Left ventricle myocardium inferior (tissue), 1 donor: ENCODE measurements around the gene AKAP13. TPM values are rescaled to one million over a fixed set of nuclear protein-coding genes. Genes with fewer than 3 reads are reported as not detected.

Source experiments
- DNase-seq: peaks from one replicate; pipeline ENCODE4 v3.0.0-alpha.2; 2020
- H3K27ac ChIP-seq: fragments of 200-600 bp; replicated peaks from 2 replicates; pipeline ENCODE4 v1.8.0; 2021
- H3K27me3 ChIP-seq: fragments of 200-600 bp; 2 replicates; pipeline ENCODE4 v1.8.0; 2021; ENCODE audit warnings: low read depth
- H3K36me3 ChIP-seq: fragments of 200-600 bp; 2 replicates; pipeline ENCODE4 v1.8.0; 2021
- H3K4me1 ChIP-seq: fragments of 200-600 bp; 2 replicates; pipeline ENCODE4 v1.8.0; 2021
- H3K4me3 ChIP-seq: fragments of 200-600 bp; 2 replicates; pipeline ENCODE4 v1.8.0; 2021; ENCODE audit warnings: mild to moderate bottlenecking, moderate library complexity
- H3K9me3 ChIP-seq: fragments of 200-600 bp; replicated peaks from 2 replicates; pipeline ENCODE4 v1.8.0; 2021
- CTCF ChIP-seq: fragments of 200-600 bp; IDR thresholded peaks from 2 replicates; pipeline ENCODE4 v1.8.0; 2021; ENCODE audit warnings: antibody characterized with exemption, mild to moderate bottlenecking, borderline replicate concordance
- intact Hi-C: fragments of 100-400 bp; cut with micrococcal nuclease; formaldehyde crosslinking; loops from one replicate; pipeline ENCODE4 v1.11.0; 2022
- total RNA-seq: library from RNA; stranded (reverse); fragmentation: NEBNext Ultra II Directional; extraction: Animal tissue kit (Norgen Biotek cat#: 25700); gene quantifications from one replicate; pipeline ENCODE4 v1.2.1, GENCODE V29; 2021
- donor health status: DM: no; HTN: yes; CAD: no; lungs with severe emphysema.

AKAP13 gene
- total RNA-seq, 1 donor from 2014 or later: 331 TPM

DNA sequence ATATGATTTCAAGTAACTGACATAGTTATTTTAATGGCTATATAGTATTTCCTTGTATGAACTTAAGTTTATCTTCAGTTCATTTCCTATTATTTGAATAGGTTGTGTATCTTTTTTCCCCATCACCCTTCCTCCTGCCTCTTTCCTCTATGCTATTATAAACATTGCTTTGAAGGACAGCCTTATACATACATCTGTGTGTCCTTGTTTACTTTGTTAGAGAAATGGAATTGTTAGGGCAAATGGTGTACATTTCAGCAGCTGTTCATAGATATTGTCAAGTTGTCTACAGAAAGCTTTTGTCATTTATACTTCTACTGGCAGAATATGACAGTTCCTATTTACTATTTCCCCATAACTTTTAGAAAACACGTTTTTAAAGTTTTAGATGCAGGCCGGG, 18.4 kb downstream of the AKAP13 start:
- H3K9me3 ChIP-seq: no peaks in the 10 kb centered on the region
- intact Hi-C loops: no loop called here
- H3K4me3 ChIP-seq: no peak overlapping the region
- TF ChIP-seq CTCF: no peak
- no peaks in the 10 kb centered on the region for H3K36me3 ChIP-seq
- peak overlapping the region; percentile 14 for H3K27ac ChIP-seq
- no peak for DNase-seq
- no peaks in the 10 kb centered on the region for H3K27me3 ChIP-seq
- H3K4me1 ChIP-seq: peaks cover 92% of the 10 kb centered on the region

GRCh38 chr15:85399627-85400026, 19.2 kb downstream of the AKAP13 start:
- Histone ChIP-seq H3K36me3 (no peaks in the 10 kb centered on the region), H3K4me3 (no peak overlapping the region), H3K9me3 (no peaks in the 10 kb centered on the region), H3K4me1 (peaks cover 92% of the 10 kb centered on the region), H3K27me3 (no peaks in the 10 kb centered on the region), H3K27ac (peak overlapping the region; percentile 48)
- no peak for DNase-seq
- TF ChIP-seq CTCF: no peak
- intact Hi-C loops: no loop called here

DNA sequence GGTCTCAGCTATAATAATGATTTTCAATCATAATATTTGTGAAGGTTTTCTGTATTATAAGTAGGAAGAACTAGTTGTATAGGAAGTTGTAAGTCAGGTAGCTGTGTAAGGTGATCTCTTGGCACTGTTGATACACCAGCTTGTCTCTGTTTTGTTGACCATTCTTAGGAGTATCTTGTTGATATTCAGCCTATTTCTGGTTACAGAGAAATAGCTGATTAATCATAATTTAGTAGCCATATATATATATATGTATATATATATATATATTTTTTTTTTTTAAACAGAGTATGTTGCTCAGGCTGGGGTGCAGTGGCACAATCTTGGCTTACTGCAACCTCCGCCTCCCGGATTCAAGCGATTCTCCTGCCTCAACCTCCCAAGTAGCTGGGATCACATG, 20.2 kb downstream of the AKAP13 start:
- no peak overlapping the region for H3K4me3 ChIP-seq
- no peaks in the 10 kb centered on the region for H3K9me3 ChIP-seq
- TF ChIP-seq CTCF: no peak
- DNase-seq: no peak
- intact Hi-C loops: no loop called here
- no peaks in the 10 kb centered on the region for H3K27me3 ChIP-seq
- H3K36me3 ChIP-seq: no peaks in the 10 kb centered on the region
- peak overlapping the region; percentile 48 for H3K27ac ChIP-seq
- H3K4me1 ChIP-seq: peaks cover 92% of the 10 kb centered on the region

GRCh38 chr15:85401108-85401774, 20.8 kb downstream of the AKAP13 start:
- Histone ChIP-seq H3K36me3 (no peaks in the 10 kb centered on the region), H3K27ac (peak overlapping the region; percentile 48), H3K4me3 (no peak overlapping the region), H3K27me3 (no peaks in the 10 kb centered on the region), H3K4me1 (peaks cover 92% of the 10 kb centered on the region), H3K9me3 (no peaks in the 10 kb centered on the region)
- DNase-seq: no peak
- intact Hi-C loops: no loop called here
- TF ChIP-seq CTCF: no peak

DNA sequence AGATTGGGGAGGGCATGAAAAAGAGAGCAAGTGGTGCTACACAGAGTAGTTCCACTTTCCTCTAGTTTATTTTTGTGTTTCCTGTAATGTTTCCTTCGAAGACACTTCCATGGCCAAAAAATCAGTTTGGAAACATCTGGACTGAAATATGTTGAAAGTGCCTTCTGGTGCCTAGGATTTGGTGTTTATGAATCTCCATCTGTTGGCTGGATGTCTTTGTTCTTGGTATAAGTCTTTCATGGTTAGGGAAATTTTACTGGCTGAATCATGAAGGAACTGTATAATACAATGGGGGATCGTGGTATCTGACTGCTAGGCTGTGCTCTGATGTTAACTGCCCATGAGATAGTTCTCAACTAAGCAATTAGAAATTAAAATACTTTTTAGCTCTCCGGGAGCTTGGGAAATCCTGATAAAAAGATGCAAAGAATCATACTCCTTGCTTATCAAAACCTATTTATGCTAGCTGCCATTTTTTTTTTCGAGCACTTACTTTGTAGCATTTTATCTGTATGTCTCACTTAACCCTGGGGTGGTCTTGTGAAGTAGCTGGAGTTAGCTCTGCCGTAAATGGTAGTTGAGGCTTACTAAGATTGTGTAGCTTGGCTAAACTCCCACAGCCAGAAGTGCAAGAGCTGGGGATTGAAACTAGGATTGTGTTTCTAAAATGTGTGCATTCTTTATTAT, 21.9 kb downstream of the AKAP13 start:
- no peaks in the 10 kb centered on the region for H3K36me3 ChIP-seq

More for the DNA sequence above, 21.9 kb downstream of the AKAP13 start:
- Histone ChIP-seq H3K27ac (peak overlapping the region; percentile 48), H3K4me3 (peak overlapping the region; percentile 4), H3K27me3 (no peaks in the 10 kb centered on the region), H3K9me3 (no peaks in the 10 kb centered on the region), H3K4me1 (peaks cover 92% of the 10 kb centered on the region)
- intact Hi-C loops: no loop called here
- no peak for DNase-seq
- TF ChIP-seq CTCF: no peak
